ENCODE results near the gene FBXW7. TPM values are rescaled to one million over a fixed set of nuclear protein-coding genes. Genes with fewer than 3 reads are reported as not detected.

The FBXW7 gene
- total RNA-seq, 1 experiment from 2014 or later, result 23.0 TPM

DNA sequence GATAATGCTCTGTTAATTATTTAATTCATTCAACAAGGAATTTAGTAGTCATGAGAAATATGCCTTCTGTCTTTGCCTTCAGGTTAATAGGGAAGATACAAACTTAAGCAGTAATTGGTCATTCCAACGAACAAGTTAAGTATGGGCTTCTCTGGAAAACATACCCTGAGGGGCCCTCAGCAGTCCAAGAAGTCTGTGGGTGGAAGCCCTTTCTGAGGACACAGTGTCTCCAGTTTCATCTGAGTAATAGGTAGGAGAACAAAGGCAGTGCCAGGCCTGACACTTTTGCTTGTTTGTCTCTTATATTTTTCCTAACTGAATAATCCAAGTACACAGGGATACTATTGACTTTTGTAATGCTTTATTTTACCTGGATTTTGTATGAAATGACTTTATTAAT is 262.5 kb downstream of the FBXW7 start:
- Mint-ChIP-seq H3K27me3 (ENCODE audit: low read depth) (no peaks in the 10 kb centered on the region), H3K4me3 (no peak overlapping the region), H3K36me3 (no peaks in the 10 kb centered on the region), H3K9me3 (no peaks in the 10 kb centered on the region), H3K27ac (no peak overlapping the region), H3K4me1 (peaks cover 21% of the 10 kb centered on the region)
- no peak for DNase-seq (ENCODE audit: low spot score)
- POLR2A ChIA-PET, result no interaction called here
- CTCF ChIA-PET, result no interaction called here
- ATAC-seq, result no peak
- TF ChIP-seq GABPB1 (CRISPR knock-in tag; IDR thresholded peaks at IDR 0.05) (no peak), FOXP1 (CRISPR knock-in tag; IDR thresholded peaks at IDR 0.05; ENCODE audit: borderline replicate concordance) (no peak), TP53 (CRISPR knock-in tag; IDR thresholded peaks at IDR 0.05) (no peak), ATF6 (CRISPR knock-in tag; IDR thresholded peaks at IDR 0.05) (no peak), MYBL2 (CRISPR knock-in tag; IDR thresholded peaks at IDR 0.05) (no peak), IRF2 (CRISPR knock-in tag; IDR thresholded peaks at IDR 0.05; ENCODE audit: borderline replicate concordance, low read depth) (no peak)
- TF ChIP-seq, protein P1, sequence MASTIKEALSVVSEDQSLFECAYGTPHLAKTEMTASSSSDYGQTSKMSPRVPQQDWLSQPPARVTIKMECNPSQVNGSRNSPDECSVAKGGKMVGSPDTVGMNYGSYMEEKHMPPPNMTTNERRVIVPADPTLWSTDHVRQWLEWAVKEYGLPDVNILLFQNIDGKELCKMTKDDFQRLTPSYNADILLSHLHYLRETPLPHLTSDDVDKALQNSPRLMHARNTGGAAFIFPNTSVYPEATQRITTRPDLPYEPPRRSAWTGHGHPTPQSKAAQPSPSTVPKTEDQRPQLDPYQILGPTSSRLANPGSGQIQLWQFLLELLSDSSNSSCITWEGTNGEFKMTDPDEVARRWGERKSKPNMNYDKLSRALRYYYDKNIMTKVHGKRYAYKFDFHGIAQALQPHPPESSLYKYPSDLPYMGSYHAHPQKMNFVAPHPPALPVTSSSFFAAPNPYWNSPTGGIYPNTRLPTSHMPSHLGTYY (CRISPR knock-in tag; IDR thresholded peaks at IDR 0.05), result no peak
- TF ChIP-seq, protein P2, sequence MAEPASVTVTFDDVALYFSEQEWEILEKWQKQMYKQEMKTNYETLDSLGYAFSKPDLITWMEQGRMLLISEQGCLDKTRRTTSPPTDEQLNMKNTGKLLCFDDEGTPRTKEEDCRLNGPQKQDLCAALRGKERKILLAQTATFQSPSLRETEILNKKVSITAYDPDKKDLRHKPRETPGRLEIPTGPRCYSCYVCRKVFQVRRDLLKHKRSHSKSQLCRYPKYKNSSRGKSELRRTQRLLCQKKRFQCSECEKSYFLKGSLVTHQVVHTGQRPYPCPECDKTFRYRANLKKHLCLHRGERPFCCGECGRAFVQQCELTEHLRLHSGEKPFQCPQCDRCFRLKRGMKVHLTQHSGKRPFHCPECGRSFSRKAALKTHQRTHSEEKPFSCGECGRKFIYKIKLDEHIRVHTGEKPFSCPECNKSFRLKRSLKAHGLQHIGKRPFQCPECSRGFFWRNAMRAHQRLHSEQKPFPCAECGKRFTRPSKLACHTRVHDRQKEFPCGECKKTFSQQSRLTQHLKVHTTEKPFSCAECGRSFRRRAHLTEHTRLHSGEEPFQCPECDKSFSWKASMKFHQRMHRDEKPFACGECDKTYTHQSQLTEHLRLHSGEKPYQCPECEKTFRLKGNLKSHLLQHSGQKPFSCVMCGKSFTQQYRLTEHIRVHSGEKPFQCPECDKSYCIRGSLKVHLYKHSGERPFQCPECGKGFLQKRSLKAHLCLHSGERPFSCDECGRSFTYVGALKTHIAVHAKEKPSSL (CRISPR knock-in tag; conservative IDR thresholded peaks at IDR 0.05), result no peak

Small RNAs within 50 kb of the gene (microRNA-seq; reads per million reads assigned to microRNA genes)
- 3.8 reads per million, percentile 6 among the genes with 10 or more reads in this experiment for gene MIR3140 (ENCODE audit: borderline number of aligned reads)

Other genes starting within 250 kb of the FBXW7 start
- 1.7 to 2.1 TPM (median 1.9 TPM) in 3 replicates for gene TMEM154, start 143.9 kb upstream of the FBXW7 start, total RNA-seq (2021)
- 1.9 to 2.5 TPM (median 2.0 TPM) in 3 replicates for gene TIGD4, start 243.6 kb upstream of the FBXW7 start, total RNA-seq (2021)
- gene ARFIP1, start 243.9 kb upstream of the FBXW7 start, total RNA-seq (2021), result 29.2 to 35.3 TPM (median 31.2 TPM) in 3 replicates

Data from WTC11 (cell line).